Esophagus mucosa (tissue), 1 donor: Measurements from ENCODE around the gene GAGE10. TPM values are rescaled to one million over a fixed set of nuclear protein-coding genes. Genes with fewer than 3 reads are reported as not detected.
"Not testable (repeated sequence)": the region's sequence is repeated elsewhere in the genome, so short reads cannot be mapped to it uniquely, and the experiment has no call there.

Experiments
- ATAC-seq: fragments of 200-7000 bp; cut with Tn5 transposase; one replicate; pipeline ENCODE4 v1.9.1; 2020
- total RNA-seq: library from RNA; stranded (reverse); gene quantifications from one replicate; pipeline ENCODE4 v1.2.4, GENCODE V29; 2023
- donor health status: DM: yes; HTN: yes; CAD: no.

The GAGE10 gene
- total RNA-seq, 1 donor from 2014 or later, result not detected

DNA sequence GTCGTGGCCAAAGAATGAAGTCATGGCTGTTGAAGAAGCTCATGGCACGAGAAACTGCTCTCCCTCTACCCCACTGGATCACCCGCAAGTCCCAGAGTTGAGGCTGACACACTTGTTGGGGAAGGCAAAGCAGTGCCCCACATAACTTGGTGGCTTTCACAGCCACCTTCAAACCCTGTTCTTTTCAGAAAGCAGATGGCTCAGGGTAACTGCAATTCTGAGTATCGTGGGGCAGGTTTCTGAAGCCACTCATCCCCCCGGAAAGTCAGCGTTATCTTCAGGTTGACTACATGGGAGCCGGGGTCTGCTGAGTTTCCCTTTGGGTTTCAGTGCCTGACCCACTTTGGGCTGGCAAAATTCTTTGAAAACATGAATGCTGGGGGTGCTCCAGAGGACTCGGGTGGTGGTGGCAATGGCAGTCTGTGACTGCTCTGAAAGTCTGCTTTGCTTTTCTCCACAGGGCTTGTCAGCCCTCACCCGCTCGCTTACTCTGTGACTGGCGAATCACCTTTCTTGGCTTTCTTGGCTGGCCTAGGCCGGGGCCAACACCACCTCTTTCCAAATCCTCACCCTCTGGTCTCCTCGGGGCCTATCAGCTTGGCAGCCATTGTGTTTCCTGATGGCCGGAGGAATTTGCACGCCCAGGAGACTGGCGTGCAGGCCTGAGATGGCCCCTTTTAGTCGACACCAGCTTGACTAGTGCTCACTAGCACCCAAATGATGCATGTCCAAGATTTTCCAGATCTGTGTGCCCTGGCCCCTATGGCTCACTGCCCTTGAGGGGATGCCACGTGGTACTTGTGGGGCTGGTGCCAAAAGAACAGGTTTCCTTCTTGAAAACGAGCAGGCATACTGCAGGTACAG lies 26.5 kb upstream of the GAGE10 start:
- ATAC-seq, result peak; percentile 20

DNA sequence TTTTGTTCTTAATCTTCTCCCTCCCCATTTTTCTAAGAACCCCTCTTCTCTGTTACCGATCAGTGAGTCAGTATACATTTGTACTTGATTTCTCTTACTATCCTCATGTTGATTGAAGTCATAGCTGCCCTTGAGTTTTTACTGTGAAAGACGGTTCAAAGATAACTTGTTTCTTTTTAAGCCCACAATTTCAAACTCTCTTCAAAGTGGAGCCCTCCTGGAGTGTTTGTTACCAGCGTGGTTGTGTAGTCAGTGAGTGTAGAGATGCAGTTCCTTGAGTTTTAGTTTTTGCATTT lies 26.0 kb upstream of the GAGE10 start:
- ATAC-seq, result no peak

DNA sequence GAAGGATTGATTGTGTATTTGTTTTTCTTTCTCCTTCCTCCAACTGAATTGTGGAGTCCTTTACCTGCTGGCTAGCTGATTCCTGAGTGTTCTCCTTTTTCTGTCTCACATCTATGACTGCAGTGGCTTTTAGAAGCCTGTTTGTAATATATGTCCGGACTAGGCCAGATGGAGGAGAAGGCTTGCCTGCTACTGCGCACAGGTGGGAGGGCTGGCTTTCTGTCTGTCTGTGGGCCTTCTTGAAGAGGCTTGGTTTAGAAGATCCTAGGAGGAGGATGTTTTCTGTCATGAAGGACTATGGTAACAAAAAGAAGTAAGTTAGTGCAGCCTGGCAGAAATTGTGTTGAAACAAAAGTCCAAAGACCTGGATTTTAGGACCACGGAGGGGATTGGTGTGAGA lies 25.4 kb upstream of the GAGE10 start:
- ATAC-seq, result no peak

DNA sequence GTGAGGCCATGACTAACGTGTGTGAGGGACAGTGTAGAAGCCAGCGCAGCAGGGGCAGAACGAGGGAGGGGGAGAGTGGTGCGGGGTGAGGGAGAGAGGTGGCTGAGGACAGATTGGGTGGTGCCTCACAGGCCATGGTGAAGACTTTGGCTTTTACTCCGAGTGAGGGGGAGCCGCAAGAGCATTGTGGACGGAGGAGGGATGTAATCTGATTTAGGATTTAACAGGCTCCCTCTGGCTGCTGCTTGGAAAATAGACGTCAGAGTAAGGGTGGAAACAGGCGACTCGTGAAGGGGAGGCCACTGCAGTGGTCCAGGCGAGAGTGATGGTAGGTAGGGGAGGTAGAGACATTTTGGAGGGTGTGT lies 20.8 kb upstream of the GAGE10 start:
- no peak for ATAC-seq

DNA sequence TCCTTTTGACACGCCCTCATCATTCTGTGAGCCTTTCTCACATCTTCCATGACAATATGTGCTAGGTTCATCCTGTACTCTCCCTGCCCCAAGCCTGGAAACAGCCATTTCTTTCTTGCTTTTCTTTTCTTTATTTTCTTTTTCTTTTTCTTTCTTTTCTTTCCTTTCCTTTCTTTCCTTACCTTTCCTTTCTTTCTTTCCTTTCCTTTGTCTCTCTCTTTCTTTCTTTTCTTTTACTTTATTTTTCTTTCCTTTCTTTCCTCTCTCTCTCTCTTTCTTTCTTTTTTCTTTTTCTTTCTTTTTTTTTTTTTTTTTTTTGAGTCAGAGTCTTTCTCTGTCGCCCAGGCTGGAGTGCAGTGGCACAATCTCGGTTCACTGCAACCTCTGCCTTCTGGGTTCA lies 19.2 kb upstream of the GAGE10 start:
- no peak for ATAC-seq

DNA sequence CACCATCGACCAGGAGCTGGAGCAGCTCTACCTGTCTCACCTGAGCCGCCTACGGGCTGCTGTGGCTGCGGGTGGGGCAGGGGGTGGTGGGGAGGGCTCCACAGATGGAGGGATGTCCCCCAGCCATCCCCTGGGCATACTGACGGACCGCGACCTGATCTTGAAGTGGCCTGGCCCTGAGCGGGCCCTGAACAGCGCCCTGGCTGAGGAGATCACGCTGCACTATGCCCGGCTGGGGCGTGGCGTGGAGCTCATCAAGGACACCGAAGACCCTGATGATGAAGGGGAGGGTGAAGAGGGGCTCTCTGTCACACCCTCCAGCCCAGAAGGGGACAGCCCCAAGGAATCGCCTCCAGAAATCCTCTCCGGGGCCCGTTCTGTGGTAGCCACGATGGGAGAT lies 17.3 kb upstream of the GAGE10 start:
- ATAC-seq, result peak; percentile 22

DNA sequence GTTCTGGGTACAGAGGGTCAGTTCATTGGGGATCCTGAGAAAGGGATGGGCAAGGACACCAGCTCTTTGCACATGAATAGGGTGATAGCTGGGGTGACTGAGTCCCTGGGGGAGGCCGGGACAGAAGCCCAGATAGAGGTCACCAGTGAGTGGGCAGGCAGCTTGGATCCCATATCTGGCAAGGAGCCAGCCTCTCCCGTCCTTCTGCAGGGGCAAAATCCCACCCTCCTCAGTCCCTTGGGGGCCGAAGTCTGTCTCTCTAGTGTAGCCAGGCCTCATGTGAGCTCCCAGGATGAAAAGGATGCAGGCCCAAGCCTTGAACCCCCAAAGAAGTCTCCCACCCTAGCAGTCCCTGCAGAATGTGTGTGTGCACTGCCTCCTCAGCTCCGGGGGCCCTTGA lies 16.9 kb upstream of the GAGE10 start:
- ATAC-seq, result no peak

DNA sequence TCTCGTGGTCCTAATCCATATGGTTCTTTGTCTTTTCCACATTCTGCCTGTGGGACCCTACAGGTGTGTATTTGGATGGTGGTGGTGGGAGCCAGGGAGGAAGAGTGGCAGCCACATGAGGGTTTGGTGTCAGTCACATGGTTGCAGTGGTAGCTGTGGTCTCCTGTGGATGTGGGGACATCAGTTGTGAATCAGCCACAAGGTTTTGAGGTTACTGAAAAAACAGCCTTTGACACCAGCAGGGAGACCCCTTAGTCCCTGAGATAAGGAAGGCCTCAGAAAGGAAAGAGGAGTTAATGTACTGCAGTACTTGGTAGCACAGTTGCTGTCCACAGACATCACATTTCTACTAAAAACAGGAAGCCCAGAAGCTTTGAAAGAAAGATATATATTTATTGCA lies 15.8 kb upstream of the GAGE10 start:
- ATAC-seq, result no peak

DNA sequence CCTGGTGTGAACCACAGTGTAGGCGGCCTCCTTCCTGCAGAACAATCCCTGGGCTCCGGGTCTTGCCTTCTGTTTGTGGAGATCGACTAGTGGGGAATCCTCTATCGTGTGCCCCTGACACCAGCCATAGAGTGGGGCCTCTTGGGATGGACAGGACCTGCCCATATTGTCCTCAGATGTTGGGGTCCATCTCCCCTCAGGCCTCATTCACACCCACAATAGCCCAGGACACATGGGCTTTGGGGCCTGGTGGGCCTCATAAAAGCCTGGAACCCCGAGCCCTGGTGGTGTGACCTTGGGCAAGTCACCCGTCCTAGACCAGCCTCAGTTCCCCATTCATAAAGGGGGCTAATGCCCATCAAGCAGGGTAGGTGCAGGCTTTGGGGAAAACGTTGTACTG lies 13.2 kb upstream of the GAGE10 start:
- ATAC-seq, result no peak

DNA sequence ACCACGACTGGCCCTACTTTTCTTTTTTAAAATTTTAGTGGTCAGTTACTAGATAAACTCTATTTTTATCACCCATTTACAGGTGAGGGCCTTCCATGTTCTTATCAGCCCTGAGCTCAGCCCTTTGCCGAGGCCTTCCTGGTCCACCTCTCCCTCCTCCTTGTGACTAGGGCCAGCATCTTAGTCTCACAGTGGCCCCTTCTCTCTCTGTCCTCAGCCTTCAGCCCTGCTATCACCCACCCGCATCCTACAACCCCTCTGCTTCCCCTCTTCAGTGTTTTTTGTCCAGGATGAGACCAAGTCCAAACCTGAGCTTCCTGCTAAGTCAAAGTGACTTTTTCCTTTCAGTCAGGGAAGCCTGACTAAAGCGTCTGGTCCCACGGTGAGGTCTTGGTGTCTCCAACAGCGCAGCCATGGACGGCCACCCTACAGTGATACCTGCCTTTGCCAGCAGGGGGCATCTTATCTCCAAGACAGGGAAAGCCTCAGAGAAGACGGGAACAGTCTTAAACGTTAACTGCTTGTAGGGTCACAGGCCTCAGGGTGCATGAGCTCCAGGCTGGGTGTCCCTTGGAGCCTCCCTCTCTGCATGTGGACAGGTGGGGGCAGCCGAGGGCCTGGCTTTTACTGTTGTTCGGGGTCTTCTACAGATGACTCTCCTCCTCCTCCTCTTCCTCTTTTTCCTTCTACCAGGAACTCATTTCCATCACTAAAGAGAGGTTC lies 11.7 kb upstream of the GAGE10 start:
- peak; percentile 74 for ATAC-seq

DNA sequence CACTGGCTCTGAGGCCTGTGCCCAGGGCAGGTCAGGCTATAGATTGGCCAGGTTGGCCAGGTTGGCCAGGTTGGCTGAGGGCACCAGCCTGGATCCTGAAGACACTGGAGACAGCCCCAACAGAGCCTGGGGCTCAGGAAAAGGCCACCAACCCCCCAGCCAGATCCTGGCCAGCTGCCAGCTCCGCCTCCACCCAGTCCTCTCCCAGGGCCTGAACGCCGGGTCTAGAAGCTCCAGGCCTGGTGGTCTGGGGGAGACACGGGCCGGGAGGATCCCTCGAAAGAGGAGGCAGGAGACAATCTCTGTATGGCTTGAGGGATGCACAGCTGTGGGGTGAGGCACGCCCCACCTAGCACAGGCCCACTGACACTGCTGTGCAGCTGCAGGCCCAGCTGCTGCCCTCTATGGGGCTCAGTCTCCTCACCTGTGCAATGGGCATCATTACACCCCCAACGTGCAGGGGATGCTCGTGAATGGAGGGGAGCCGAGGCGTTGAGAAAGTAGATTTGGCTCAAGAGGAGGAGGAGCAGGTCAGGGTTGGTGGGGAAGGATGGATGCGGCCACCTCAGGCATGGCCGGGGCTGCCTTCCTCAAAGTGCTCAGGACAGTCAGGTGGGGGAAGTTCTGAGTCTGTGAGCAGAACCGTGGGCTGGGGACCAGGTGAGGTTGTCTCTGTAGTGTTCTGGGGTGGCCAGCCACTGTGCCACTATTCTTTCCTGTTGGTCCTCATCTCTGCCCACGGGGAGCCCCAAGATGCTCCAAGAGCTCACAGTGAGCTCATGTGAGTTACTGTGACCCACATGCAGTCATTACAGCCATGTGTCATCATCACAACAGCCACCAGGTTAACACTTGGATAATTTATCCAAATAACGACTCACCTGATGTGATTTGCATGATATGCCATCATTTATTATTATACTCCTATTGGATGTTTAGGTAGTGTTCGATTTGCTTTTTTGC lies 10.8 kb upstream of the GAGE10 start:
- ATAC-seq, result peak; percentile 18

DNA sequence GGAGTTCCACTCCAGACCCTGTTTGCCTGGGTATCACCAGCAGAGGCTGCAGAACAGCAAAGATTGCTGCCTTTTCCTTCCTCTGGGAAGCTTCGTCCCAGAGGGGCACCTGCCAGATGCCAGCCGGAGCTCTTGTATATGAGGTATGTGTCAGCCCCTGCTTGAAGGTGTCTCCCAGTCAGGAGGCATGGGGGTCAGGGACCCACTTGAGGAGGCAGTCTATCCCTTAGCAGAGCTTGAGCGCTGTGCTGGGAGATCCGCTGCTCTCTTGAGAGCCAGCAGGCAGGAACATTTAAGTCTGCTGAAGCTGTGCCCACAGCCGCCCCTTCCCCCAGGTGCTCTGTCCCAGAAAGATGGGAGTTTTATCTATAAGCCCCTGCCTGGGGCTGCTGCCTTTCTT lies 4.2 kb upstream of the GAGE10 start:
- ATAC-seq, result not testable (repeated sequence)

DNA sequence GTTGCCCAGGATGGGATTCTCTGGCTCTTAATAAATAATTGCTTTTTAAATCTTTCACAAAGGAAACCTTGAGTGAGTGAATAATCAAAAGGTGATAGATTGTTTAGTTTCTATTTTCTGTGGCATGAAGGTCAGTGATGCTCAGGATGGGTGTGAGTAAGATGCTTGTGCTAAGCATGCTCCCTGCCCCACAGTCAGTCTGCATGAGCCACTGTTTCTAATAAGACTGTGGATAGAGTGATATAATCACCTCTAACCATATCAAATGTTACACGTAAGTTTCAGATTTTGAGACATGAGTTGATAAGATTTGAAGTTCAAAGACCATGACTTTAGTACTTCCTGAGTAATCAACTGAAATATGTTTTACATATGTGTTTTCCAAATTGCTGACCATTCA lies 2.7 kb upstream of the GAGE10 start:
- ATAC-seq, result no peak

DNA sequence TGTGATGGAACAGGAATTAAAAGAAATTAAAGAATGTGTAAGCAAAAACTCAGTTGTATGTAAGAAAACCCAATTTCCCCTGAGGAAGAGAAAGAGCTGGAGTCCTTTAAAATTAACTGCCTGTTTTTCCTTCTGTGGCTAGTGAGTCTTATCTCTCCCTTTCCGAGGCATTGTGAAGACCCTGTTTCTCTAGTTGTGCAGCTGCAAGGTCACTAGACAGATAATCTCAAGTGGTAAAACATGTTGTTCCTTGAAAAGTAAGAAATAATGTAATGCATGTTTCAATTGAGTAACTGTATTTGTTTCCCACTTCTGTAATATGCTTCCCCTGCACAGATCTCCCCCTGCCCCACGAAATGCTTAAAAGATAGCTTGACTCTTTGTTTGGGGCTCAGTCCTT lies 4.3 kb downstream of the GAGE10 start:
- not testable (repeated sequence) for ATAC-seq

DNA sequence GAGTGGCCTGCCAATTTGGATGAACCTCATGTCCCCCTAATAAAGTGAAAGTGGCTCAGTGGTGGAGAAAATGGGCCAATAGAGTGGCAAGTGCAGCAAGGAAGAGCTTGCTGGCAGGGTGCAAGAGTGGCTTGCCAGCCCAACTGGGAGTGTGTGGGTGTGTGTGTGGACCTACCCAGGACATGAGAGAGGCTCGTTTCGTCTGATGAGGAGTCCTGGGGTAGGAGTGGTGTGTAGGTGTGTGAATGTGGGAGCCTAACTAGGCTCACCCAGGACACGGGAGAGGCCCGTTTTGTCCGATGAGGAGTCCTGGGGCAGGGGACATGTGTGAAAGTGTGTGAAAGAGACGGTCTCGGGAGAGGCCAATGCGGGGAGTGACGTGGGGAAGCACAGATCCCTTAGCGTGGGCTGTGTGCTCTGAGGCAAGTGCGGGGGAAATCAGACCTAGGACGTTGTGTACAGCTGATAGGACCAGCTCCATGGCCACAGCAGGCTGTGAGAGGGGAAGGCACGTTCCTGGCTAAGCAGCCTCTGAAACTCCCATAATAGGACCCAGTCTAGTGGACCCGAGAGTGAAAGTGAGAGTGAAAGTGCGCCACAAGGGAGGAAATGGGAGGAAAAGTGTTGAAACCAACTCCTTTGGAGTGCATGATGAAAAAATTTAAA lies 5.3 kb downstream of the GAGE10 start:
- ATAC-seq, result no peak

DNA sequence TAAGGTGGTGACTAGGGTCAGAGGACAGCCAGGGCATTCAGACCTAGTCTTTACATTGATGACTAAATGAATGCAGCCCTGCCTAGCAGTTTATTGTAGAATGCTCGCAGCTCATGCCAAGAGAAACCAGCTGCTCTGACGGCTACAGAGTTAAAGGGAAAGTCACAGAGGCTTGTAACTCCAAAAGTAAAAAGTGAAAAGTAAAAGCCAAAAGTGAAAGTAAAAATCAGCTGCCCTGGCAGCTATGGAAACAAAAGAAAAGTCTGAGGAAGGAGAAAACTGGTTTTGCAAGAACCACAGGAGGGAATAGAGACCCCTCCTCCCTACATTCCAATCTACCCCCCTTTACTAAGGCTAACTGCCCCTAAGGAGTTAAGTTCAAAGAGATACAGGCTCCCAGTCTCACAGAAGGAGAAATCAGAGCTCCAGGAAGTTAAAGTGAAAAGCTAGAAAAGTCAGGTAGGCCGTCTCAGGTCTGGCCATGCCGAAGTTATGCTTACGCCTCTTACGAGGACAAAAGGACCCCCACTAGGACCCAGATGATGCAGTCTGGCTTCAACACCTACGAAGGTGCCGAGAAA lies 6.0 kb downstream of the GAGE10 start:
- ATAC-seq, result no peak

DNA sequence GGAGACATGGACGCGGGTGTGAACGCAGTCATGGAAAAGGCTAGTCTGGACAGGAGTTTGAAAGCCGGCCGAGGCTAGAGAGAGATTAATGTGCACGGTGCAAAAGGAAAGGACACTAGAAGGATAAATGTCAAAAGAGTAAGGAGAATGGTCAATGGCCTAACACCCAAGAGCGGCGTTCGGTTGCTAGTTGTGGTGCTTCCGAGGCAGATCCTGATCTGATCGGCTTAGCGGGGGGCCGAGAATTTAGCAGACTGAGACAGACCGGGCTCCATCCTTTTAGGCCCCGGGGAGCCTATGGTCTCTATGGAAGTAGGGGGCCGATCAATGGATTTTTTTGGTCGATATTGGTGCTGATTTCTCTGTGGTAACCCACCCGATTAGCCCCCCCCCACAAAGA lies 6.9 kb downstream of the GAGE10 start:
- ATAC-seq, result no peak

DNA sequence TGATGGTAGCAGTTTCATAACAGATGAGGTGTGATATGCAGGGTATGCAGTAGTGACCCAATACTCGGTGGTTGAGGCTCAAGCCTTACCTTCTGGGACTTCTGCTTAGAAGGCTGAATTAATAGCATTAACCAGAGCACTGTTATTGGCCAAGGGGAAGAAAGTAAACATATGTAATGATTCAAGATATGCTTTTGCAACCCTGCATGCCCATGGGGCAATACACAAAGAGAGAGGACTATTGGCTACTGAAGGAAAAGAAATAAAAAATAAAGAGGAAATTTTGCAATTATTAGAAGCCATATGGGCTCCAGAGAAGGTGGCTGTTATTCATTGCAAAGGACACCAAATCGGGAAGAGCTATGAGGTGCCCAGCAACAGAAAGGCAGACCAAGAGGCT lies 8.7 kb downstream of the GAGE10 start:
- no peak for ATAC-seq

DNA sequence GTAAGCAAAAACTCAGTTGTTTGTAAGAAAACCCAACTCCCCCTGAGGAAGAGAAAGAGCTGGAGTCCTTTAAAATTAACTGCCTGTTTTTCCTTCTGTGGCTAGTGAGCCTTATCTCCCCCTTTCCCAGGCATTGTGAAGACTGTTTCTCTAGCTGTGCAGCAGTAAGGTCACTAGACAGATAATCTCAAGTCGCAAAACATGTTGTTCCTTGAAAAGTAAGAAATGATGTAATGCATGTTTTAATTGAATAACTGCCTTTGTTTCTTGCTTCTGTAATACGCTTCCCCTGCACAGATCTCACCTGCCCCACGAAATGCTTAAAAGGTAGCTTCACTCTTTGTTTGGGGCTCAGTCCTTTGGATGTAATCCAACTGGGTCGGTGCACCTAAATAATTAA lies 12.6 kb downstream of the GAGE10 start:
- no peak for ATAC-seq

DNA sequence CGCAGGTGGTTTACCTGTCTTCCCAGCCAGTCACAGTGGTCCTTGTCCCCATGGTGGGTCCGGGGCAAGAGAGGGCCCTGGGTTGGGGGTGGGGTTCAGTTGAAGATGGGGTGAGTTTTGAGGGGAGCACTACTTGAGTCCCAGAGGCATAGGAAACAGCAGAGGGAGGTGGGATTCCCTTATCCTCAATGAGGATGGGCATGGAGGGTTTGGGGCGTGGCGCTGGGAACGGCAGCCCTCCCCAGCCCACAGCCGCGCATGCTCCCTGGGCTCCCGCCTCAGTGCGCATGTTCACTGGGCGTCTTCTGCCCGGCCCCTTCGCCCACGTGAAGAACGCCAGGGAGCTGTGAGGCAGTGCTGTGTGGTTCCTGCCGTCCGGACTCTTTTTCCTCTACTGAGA lies 18.3 kb downstream of the GAGE10 start, which contains the start of gene GAGE12J:
Gene GAGE12J, plus strand, starts transcription at position 301 of the 400 bp plus-strand sequence. CDS start 1,157 bp downstream, outside the sequence.
- ATAC-seq, result not testable (repeated sequence)

DNA sequence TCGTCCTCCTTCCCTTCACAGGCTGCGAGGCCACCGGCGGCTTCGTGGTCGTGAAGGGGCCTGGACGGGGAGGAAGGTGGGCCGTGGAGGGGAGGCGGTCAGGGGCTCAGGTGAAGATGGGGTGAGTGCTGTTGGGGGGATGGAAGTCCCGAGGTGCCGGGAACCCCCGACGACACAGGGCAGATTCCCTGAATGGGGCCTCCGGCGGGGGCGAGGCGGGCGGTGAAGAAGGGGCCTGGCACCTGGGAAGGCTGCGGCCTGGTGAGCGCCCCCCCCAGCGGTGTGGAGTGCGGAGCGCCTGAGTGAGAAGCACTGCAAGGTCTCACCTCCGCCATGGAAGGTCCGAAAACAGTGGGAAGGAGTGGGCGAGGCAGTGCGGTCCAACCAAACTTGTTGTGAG lies 18.8 kb downstream of the GAGE10 start:
- not testable (repeated sequence) for ATAC-seq

DNA sequence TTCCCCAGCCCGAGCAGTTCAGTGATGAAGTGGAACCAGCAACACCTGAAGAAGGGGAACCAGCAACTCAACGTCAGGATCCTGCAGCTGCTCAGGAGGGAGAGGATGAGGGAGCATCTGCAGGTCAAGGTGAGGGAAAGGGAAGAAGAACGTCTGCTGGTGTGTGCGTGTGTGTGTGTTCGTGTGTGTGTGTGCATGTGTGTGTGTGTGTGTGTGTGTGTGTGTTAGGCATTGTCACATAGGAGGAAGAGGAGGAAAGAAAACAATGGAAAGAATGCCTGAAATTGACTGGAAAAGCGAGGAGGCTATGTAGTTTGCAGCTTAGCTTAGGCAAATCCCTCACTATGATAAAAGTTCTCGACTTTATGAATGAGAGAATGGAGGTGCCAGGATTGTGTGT lies 20.3 kb downstream of the GAGE10 start:
- ATAC-seq, result not testable (repeated sequence)
